HG03135 (cell line): Measurements from ENCODE around the gene RDH16.
"Not testable (repeated sequence)": the region's sequence is repeated elsewhere in the genome, so short reads cannot be mapped to it uniquely, and the experiment has no call there.

ENCODE experiments used
- ATAC-seq: cut with Tn5 transposase; IDR thresholded peaks from one replicate; pipeline ENCODE4 v1.9.1; 2021; ENCODE audit warnings: mild to moderate bottlenecking, moderate library complexity; ENCODE audit not compliant: unreplicated experiment

Gene RDH16

DNA sequence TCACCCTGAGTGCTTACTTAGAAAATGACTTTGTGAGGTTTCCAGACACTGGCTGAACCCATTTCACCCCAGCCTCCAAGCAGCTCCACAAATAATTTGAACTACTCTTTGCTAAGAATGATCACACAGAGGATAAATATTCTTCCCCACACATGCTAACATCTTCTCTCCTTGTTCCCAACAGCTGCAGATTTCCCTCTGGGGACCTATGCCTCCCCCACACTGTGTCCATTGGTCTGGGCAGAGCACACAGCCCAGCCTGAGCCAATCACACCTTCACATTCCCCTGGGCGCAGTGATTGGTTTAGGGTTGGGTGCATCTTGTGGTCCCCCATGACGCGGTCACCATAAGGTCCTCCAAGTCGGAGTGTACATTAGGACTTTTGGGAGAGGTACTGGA lies 30.1 kb downstream of the RDH16 start:
- ATAC-seq, result no peak

DNA sequence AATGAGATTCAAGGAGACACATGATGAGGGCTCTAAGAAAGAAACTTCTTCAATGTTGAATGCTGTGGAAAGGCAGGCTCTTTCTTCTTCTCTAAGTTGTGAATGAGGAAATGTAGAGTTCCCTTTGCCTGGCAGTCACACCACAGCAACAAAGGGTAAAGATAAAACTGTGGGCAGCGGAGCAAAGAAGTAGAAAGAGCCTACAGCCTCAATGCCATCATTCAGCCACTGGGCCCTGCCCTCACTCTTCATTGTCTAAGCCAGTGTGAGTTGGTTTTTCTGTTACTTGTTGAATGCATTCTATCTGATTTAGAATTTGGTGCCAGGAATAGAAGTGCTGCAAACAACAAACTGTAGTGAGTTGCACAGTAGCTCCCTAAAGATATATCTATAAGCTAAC lies 35.4 kb downstream of the RDH16 start:
- no peak for ATAC-seq

DNA sequence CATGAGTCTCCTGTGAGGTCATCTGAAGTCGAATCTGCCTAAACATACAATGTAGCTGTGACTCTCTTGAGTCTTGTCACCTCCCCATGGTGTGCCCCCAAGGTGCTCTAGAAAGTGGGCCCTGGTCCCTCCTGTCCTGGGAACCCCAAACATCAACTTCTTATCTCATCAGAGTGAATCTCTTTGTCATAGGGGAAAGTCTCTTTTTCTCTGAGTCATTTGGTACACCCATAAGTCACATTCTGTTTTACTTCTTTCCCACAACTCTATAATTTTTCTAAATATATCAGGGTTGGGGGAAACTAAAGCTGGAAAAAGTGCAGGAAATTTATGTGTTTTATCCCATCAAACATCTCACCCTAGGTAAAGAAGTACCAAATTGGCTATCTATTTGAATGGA lies 36.1 kb downstream of the RDH16 start:
- ATAC-seq, result no peak

DNA sequence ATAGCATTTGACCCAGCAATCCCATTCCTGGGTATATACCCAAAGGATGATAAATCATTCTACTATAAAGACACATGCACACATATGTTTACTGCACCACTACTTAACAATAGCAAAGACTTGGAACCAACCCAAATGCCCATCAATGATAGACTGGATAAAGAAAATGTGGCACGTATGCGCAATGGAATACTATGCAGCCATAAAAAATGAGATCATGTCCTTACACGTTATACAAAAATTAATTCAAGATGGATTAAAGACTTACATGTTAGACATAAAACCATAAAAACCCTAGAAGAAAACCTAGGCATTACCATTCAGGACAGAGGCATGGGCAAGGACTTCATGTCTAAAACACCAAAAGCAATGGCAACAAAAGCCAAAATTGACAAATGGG lies 39.3 kb downstream of the RDH16 start:
- not testable (repeated sequence) for ATAC-seq

DNA sequence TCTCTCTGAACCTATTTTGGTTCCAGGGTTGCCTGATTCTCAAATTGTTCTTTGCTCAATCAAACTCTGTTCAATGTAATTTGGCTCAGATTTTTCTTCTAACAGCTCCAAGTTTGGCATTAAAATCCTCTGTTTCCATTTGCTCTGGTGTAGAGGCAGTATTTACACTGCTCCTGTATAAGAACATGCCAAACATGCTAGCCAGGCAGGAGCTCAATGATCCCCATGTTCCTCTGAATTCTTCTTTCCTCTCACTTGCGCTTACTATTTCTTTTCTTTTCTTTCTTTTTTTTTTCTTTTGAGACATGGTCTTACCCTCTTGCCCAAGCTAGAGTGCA lies 40.4 kb downstream of the RDH16 start:
- ATAC-seq, result no peak

DNA sequence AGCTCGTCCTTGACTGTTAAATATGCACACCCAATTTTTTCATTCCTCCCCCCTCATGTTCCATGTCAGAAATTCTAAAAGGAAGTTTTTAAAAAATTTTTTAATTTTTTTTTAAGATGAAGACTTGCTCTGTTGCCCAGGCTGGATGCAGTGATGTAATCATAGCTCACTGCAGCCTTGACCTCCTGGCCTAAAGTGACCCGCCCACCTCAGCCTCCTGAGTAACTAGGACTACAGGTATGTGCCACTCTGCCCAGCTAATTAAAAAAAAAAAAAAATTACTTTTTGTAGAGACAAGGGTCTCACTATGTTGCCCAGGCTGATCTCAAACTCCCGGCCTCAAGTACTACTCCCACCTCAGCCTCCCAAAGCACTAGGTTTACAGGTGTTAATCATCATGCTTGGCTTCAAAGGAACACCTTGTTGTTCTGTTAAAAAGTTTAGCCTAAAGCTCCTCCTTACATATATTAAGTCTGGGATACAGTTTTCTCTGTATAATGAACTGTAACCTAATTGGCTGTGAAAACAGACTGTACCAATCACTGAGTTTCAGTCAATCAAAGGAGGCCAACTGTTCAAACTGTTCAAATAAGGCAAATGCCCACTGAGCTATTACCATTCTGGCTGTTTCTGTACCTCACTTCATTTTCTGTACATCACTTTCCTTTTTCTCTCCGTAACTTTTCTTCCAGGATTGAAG lies 41.0 kb downstream of the RDH16 start:
- ATAC-seq, result no peak

DNA sequence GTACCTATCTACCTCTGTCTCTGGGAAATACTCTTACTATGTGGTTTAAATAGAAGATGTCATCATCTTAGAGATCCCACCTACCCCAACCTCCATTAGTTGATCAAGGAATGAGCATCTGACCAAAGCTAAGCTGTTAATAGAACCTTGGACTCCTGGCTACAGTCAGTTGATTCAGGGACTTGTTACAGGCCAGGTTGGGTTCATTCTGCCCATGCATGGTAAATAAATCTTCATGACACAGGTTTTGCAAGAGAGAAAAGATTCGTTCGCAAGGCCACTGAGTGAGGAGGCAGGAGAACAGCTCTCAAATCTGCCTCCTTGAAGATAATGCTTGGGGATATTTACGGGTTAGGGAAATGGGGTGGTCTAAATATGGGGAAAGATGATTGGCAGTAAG lies 42.7 kb downstream of the RDH16 start:
- ATAC-seq, result no peak

DNA sequence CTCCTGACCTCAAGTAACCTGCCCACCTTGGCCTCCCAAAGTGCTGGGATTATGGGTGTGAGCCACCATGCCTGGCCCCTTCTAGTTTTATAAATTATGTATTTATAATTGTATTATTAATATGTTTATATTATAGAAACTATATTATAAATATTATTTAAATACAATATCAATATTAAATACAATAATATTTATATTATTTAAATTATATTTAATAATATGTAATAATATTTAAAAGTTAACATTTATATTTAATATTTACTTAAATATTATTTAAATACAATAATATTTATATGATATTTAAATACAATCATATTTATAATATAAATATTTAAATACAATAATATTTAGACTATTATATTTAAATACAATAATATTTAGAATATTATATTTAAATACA lies 43.2 kb downstream of the RDH16 start:
- ATAC-seq, result no peak

DNA sequence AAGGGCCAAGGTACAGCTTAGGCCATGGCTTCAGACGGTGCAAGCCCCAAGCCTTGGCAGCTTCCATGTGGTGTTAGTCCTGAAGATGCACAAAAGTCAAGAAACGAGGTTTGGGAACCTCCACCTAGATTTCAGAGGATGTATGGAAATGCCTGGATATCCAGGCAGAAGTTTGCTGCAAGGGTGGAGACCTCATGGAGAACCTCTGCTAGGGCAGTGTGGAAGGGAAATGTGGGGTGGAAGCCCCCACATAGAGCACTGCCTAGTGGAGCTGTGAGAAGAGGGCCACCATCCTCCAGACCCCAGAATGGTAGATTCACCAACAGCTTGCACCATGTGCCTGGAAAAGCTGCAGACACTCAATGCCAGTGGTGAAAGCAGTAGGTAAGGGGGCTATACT lies 48.0 kb downstream of the RDH16 start:
- not testable (repeated sequence) for ATAC-seq

DNA sequence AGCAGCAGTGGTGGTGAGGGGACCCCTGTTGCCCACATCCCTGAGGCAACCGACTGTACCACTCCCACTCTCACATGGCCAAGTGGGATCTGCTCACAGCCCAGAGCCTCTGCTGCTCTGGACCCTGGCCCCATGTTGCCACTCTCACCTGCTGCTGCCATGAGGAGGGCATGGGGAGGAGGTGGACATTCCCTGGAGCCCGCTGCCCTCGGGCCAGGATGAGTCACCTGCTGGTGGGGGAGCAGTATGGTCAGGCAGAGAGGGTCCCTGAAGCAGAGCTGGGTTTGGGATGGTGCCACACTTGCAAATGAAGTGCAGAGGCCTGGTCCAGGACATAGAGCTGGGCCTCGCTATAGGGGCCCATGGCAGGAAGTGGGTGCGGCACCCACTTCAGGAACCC lies 49.3 kb downstream of the RDH16 start:
- no peak for ATAC-seq

DNA sequence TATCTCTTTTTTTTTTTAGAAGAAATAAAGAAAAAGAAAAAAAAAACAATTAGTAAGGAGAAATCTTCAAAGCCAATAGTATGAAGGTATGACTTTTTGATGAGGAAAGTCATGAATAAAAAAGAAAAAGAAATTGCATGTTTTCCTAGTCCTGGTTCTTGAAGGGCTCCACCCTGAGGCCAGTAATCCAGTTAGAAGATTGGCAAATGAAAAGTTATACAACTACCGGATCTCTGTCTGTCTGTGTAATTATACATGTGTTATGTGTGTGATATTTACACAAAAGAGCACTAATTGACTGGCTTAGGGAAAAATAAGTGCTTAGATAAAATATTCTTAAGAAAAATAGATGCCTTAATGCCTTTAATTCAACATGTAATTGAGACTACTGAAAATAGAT lies 51.6 kb downstream of the RDH16 start:
- no peak for ATAC-seq

DNA sequence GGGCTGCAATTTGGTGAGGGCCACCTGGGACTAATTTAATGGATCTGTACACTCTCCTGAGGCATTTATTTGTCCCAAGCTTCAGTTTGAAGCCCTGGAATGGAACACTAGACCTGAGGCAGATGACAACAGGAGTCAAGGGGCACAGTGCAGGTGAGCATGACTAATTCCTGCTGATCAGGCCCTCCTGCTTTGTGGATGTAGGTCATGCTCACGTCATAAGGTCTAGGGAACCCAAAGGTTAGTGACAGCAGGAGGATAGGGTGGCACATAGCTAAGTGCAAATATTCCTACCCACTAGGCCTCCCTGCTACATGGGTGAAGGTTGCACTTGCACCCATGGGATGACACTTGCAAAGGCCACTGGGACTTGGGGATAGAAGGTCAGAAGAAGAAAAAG lies 54.0 kb downstream of the RDH16 start:
- ATAC-seq, result no peak
